Thoracic aorta (tissue), 2 donors: ENCODE results near the gene AP3M1. TPM values are rescaled to one million over a fixed set of nuclear protein-coding genes. Genes with fewer than 3 reads are reported as not detected.
A peak's percentile ranks its signal among the peaks of the same experiment; 100 is the strongest.

Experiments used
- ATAC-seq: fragments of 150-250 bp; one replicate; pipeline ENCODE4 v1.8.0; 2017; ENCODE audit warnings: low read depth; ENCODE audit not compliant: insufficient number of reproducible peaks, low FRiP score
- DNase-seq: peaks from one replicate; pipeline ENCODE4 v3.0.0-alpha.2; 2020; ENCODE audit warnings: low spot score
- H3K27ac ChIP-seq, 2 donors: fragments of 200-600 bp; sonication (generic); 1 replicate in 1 of 2; 2 replicates in 1 of 2; pipeline ENCODE4 v1.5.1; 2016; ENCODE audit warnings: mild to moderate bottlenecking in 2 of 2, moderate library complexity in 2 of 2
- H3K27me3 ChIP-seq: fragments of 200-600 bp; sonication (generic); replicated peaks from 2 replicates; pipeline ENCODE4 v1.6.0; 2016; ENCODE audit warnings: mild to moderate bottlenecking; ENCODE audit not compliant: insufficient read depth
- H3K36me3 ChIP-seq: fragments of 200-600 bp; sonication (generic); one replicate; pipeline ENCODE4 v1.5.1; 2016
- H3K4me1 ChIP-seq, 2 donors: fragments of 200-600 bp; sonication (generic); 1 replicate in 1 of 2; 2 replicates in 1 of 2; pipeline versions ENCODE4 v1.5.1 to v1.6.0; 2016; ENCODE audit warnings: low read depth in 2 of 2, mild to moderate bottlenecking in 1 of 2; ENCODE audit not compliant: control insufficient read depth in 1 of 2
- H3K4me3 ChIP-seq: fragments of 200-600 bp; sonication (generic); 2 replicates; pipeline ENCODE4 v1.5.1; 2016; ENCODE audit warnings: mild to moderate bottlenecking
- H3K9me3 ChIP-seq: fragments of 200-600 bp; sonication (generic); 2 replicates; pipeline ENCODE4 v1.5.1; 2016
- CTCF ChIP-seq: fragments of 200-600 bp; sonication (generic); IDR thresholded peaks from one replicate; pipeline ENCODE4 v1.5.1; 2019; ENCODE audit warnings: antibody characterized with exemption
- total RNA-seq, 2 donors: library from RNA; depleted of rRNA; stranded (reverse); fragments of >200 nt; gene quantifications; one replicate each; pipeline versions ENCODE4 v1.1.0 to v1.2.3, GENCODE V29; 2016

AP3M1 gene
- total RNA-seq, 2 donors from 2014 or later: 22.7 to 29.3 TPM

GRCh38 chr10:74117738-74118137 lies 32.9 kb downstream of the AP3M1 start:
- H3K9me3 ChIP-seq: no peaks in the 10 kb centered on the region
- H3K4me3 ChIP-seq: no peak overlapping the region
- ATAC-seq (no peak), DNase-seq (no peak)
- no peak for TF ChIP-seq CTCF
- H3K27ac ChIP-seq: peak overlapping the region in 1 of 2 donors; percentile 13
- H3K4me1 ChIP-seq: peaks cover 7 to 34% of the 10 kb centered on the region in 2 donors
- H3K36me3 ChIP-seq: peaks cover 34% of the 10 kb centered on the region
- no peaks in the 10 kb centered on the region for H3K27me3 ChIP-seq

GRCh38 chr10:74114041-74114448 lies 36.6 kb downstream of the AP3M1 start:
- no peak for ATAC-seq
- H3K27ac ChIP-seq: peak overlapping the region; percentile 59 to 71
- H3K4me1 ChIP-seq: peaks cover 7 to 37% of the 10 kb centered on the region in 2 donors
- H3K9me3 ChIP-seq: no peaks in the 10 kb centered on the region
- H3K36me3 ChIP-seq: peaks cover 58% of the 10 kb centered on the region
- DNase-seq: no peak
- no peak for TF ChIP-seq CTCF
- H3K27me3 ChIP-seq: no peaks in the 10 kb centered on the region
- H3K4me3 ChIP-seq: peak overlapping the region; percentile 14

GRCh38 chr10:74113546-74113945 lies 37.1 kb downstream of the AP3M1 start:
- Histone ChIP-seq H3K36me3 (peaks cover 61% of the 10 kb centered on the region), H3K4me1 (peaks cover 7 to 37% of the 10 kb centered on the region in 2 donors), H3K27me3 (no peaks in the 10 kb centered on the region), H3K4me3 (peak overlapping the region; percentile 14), H3K9me3 (no peaks in the 10 kb centered on the region), H3K27ac (peak overlapping the region; percentile 59 to 71)
- no peak for DNase-seq
- no peak for TF ChIP-seq CTCF
- ATAC-seq: no peak

- H3K27me3 ChIP-seq: no peaks in the 10 kb centered on the region
- no peak for TF ChIP-seq CTCF
- peaks cover 56% of the 10 kb centered on the region for H3K36me3 ChIP-seq
- peaks cover 7 to 37% of the 10 kb centered on the region in 2 donors for H3K4me1 ChIP-seq
- H3K9me3 ChIP-seq: no peaks in the 10 kb centered on the region
- ATAC-seq: no peak
- no peak overlapping the region for H3K4me3 ChIP-seq
- DNase-seq: no peak
- H3K27ac ChIP-seq: no peak overlapping the region
Observed at GRCh38 chr10:74111799-74112198, 38.8 kb downstream of the AP3M1 start.

- DNase-seq (no peak), ATAC-seq (no peak)
- Histone ChIP-seq H3K4me1 (peaks cover 7 to 37% of the 10 kb centered on the region in 2 donors), H3K4me3 (no peak overlapping the region), H3K27me3 (no peaks in the 10 kb centered on the region), H3K9me3 (no peaks in the 10 kb centered on the region), H3K36me3 (peaks cover 63% of the 10 kb centered on the region), H3K27ac (no peak overlapping the region)
- no peak for TF ChIP-seq CTCF
Observed at GRCh38 chr10:74110120-74110519, 40.5 kb downstream of the AP3M1 start.
